LoVo (cell line): ENCODE measurements around the gene ABTB2.

Source experiments
- DNase-seq: peaks from one replicate; pipeline ENCODE4 v3.0.0-alpha.2; 2016; ENCODE audit warnings: low spot score

Gene ABTB2

GRCh38 chr11:34105079-34105956, 252.5 kb downstream of the ABTB2 start, which contains the start of gene NAT10:
TSS of gene NAT10 (plus strand) at chr11:34105629. CDS start at chr11:34108226, 2,597 bp downstream.
- DNase-seq = peak; percentile 99

- no peak for DNase-seq
Measured at GRCh38 chr11:34104680-34105078, 253.1 kb downstream of the ABTB2 start.
